Skeletal muscle tissue (tissue), 4 donors: ENCODE results near the gene B3GNT9. TPM values are rescaled to one million over a fixed set of nuclear protein-coding genes. Genes with fewer than 3 reads are reported as not detected.

Experiments
- H3K27ac ChIP-seq: one replicate; pipeline ENCODE4 v1.7.0; 2013; ENCODE audit warnings: mild to moderate bottlenecking, low read depth, low read length, inconsistent platforms
- H3K27me3 ChIP-seq, 3 donors: one replicate each; pipeline ENCODE4 v1.7.0; 2013; ENCODE audit warnings: low read length in 3 of 3; ENCODE audit not compliant: control insufficient read depth in 3 of 3, insufficient read depth in 3 of 3
- H3K36me3 ChIP-seq, 3 donors: one replicate each; pipeline ENCODE4 v1.7.0; 2013; ENCODE audit warnings: low read length in 3 of 3; ENCODE audit not compliant: control insufficient read depth in 3 of 3, insufficient read depth in 3 of 3
- H3K4me1 ChIP-seq, 3 donors: one replicate each; pipeline ENCODE4 v1.7.0; 2013; ENCODE audit warnings: low read length in 3 of 3, mild to moderate bottlenecking in 3 of 3; ENCODE audit not compliant: control insufficient read depth in 3 of 3, insufficient read depth in 3 of 3
- H3K4me3 ChIP-seq, 3 donors: one replicate each; pipeline ENCODE4 v1.7.0; 2013; ENCODE audit warnings: low read length in 3 of 3
- H3K9ac ChIP-seq, 3 donors: one replicate each; pipeline ENCODE4 v1.7.0; 2013; ENCODE audit warnings: low read length in 3 of 3, mild to moderate bottlenecking in 3 of 3, moderate library complexity in 2 of 3, low read depth in 1 of 3
- H3K9me3 ChIP-seq, 3 donors: one replicate each; pipeline ENCODE4 v1.7.0; 2013; ENCODE audit warnings: low read length in 3 of 3; ENCODE audit not compliant: control insufficient read depth in 3 of 3
- total RNA-seq: library from RNA; depleted of rRNA; stranded (reverse); fragments of >200 nt; gene quantifications from one replicate; pipeline ENCODE4 v1.2.3, GENCODE V29; 2014
- donor health status: Osteomylitis.

The B3GNT9 gene, protein sequence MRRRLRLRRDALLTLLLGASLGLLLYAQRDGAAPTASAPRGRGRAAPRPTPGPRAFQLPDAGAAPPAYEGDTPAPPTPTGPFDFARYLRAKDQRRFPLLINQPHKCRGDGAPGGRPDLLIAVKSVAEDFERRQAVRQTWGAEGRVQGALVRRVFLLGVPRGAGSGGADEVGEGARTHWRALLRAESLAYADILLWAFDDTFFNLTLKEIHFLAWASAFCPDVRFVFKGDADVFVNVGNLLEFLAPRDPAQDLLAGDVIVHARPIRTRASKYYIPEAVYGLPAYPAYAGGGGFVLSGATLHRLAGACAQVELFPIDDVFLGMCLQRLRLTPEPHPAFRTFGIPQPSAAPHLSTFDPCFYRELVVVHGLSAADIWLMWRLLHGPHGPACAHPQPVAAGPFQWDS
- 7.8 TPM for total RNA-seq

GRCh38 chr16:67150833-67151396 lies at the start of gene B3GNT9:
Gene B3GNT9 (minus strand): TSS chr16:67150998. CDS start chr16:67150485, 513 bp downstream.
- peak within 1 kb of the TSS; percentile 61 to 68 (median 64) for H3K9ac ChIP-seq
- H3K4me3 ChIP-seq, result peak within 1 kb of the TSS; percentile 65 to 74 (median 67)
- H3K36me3 ChIP-seq, result peaks cover 28 to 34% (median 30%) of the 10 kb centered on the region in 3 donors
- no peaks in the 10 kb centered on the region for H3K9me3 ChIP-seq
- peaks cover 9 to 15% (median 14%) of the 10 kb centered on the region in 3 donors for H3K4me1 ChIP-seq
- peaks cover 0 to 21% (median 20%) of the 10 kb centered on the region in 3 donors for H3K27me3 ChIP-seq
- H3K27ac ChIP-seq, result peak within 1 kb of the TSS; percentile 68

- Histone ChIP-seq H3K27me3 (no peaks in the 10 kb centered on the region), H3K9me3 (no peaks in the 10 kb centered on the region), H3K9ac (no peak overlapping the region), H3K4me1 (peaks cover 9 to 16% (median 10%) of the 10 kb centered on the region in 3 donors), H3K27ac (no peak overlapping the region), H3K36me3 (peaks cover 36 to 44% (median 37%) of the 10 kb centered on the region in 3 donors), H3K4me3 (no peak overlapping the region)
Observed at GRCh38 chr16:67200491-67200890, 49.7 kb upstream of the B3GNT9 start.

- Histone ChIP-seq H3K27me3 (no peaks in the 10 kb centered on the region), H3K36me3 (peaks cover 43 to 50% (median 44%) of the 10 kb centered on the region in 3 donors), H3K27ac (no peak overlapping the region), H3K4me1 (peaks cover 9 to 16% (median 10%) of the 10 kb centered on the region in 3 donors), H3K9ac (no peak overlapping the region), H3K9me3 (no peaks in the 10 kb centered on the region), H3K4me3 (no peak overlapping the region)
Observed at GRCh38 chr16:67199808-67200198, 49.0 kb upstream of the B3GNT9 start.

GRCh38 chr16:67199011-67199807 lies 48.4 kb upstream of the B3GNT9 start, which contains the start of gene ELMO3:
Gene ELMO3 (plus strand): TSS chr16:67199131. CDS start chr16:67199327, 196 bp downstream.
- H3K4me1 ChIP-seq, result peaks cover 9 to 16% (median 10%) of the 10 kb centered on the region in 3 donors
- H3K9ac ChIP-seq, result peak within 1 kb of the TSS in 1 of 3 donors; percentile 8
- H3K9me3 ChIP-seq, result no peaks in the 10 kb centered on the region
- H3K27me3 ChIP-seq, result no peaks in the 10 kb centered on the region
- H3K27ac ChIP-seq, result no peak within 1 kb of the TSS
- no peak within 1 kb of the TSS for H3K4me3 ChIP-seq
- H3K36me3 ChIP-seq, result peaks cover 47 to 56% (median 49%) of the 10 kb centered on the region in 3 donors

DNA sequence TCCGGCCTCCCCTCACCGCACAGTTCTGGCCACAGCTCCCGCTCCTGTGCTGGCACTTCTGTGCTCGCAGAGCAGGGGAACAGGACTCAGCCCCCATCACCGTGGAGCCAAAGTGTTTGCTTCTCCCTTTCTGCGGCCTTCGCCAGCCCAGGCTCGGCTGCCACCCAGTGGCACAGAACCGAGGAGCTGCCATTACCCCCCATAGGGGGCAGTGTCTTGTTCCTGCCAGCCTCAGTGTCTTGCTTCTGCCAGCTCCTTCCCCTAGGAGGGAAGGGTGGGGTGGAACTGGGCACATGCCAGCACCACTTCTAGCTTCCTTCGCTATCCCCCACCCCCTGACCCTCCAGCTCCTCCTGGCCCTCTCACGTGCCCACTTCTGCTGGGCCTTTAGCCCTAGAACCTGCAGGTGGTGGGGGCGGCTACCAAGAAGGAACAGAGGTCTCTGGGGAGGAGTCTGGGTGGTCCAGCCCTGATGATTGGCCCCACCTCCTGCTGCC lies 47.5 kb upstream of the B3GNT9 start:
- H3K36me3 ChIP-seq, result peaks cover 49 to 53% (median 50%) of the 10 kb centered on the region in 3 donors
- H3K9ac ChIP-seq, result peak overlapping the region in 1 of 3 donors; percentile 8
- no peak overlapping the region for H3K27ac ChIP-seq
- no peaks in the 10 kb centered on the region for H3K9me3 ChIP-seq
- peaks cover 18 to 23% (median 18%) of the 10 kb centered on the region in 3 donors for H3K4me1 ChIP-seq
- H3K27me3 ChIP-seq, result no peaks in the 10 kb centered on the region
- no peak overlapping the region for H3K4me3 ChIP-seq

- no peaks in the 10 kb centered on the region for H3K27me3 ChIP-seq
- no peaks in the 10 kb centered on the region for H3K9me3 ChIP-seq
- H3K36me3 ChIP-seq, result peaks cover 49 to 56% (median 52%) of the 10 kb centered on the region in 3 donors
- H3K27ac ChIP-seq, result no peak overlapping the region
- H3K9ac ChIP-seq, result peak overlapping the region in 1 of 3 donors; percentile 8
- H3K4me3 ChIP-seq, result no peak overlapping the region
- peaks cover 24 to 29% (median 24%) of the 10 kb centered on the region in 3 donors for H3K4me1 ChIP-seq
Observed at GRCh38 chr16:67197704-67198103, 46.9 kb upstream of the B3GNT9 start.

DNA sequence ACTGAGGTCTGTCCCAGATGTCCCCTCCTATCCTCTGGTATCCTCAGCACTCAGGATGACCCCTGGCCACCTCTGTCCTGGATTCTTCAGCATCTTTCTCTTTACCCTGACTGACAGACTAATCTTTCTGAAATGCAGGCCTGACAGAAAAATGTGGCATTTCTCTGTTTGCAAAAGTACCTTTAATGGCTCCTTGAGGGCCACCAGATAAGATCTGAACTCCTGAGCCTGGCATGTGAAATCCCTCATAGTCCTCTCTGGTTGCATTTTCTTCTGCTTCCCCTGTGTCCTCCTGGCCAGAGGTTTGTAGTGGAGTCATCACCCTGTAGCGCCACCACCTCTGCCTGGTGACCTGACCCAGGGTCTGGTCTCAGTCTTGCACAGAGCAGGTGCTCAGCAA lies 46.1 kb upstream of the B3GNT9 start:
- Histone ChIP-seq H3K9me3 (no peaks in the 10 kb centered on the region), H3K36me3 (peaks cover 49 to 52% (median 51%) of the 10 kb centered on the region in 3 donors), H3K4me3 (no peak overlapping the region), H3K27me3 (no peaks in the 10 kb centered on the region), H3K9ac (peak overlapping the region in 1 of 3 donors; percentile 45), H3K4me1 (peaks cover 27 to 34% (median 29%) of the 10 kb centered on the region in 3 donors), H3K27ac (no peak overlapping the region)

- Histone ChIP-seq H3K4me1 (peaks cover 34 to 41% (median 35%) of the 10 kb centered on the region in 3 donors), H3K27ac (no peak overlapping the region), H3K36me3 (peaks cover 44 to 48% (median 47%) of the 10 kb centered on the region in 3 donors), H3K9ac (no peak overlapping the region), H3K4me3 (no peak overlapping the region), H3K27me3 (no peaks in the 10 kb centered on the region), H3K9me3 (no peaks in the 10 kb centered on the region)
Observed at GRCh38 chr16:67195676-67196075, 44.9 kb upstream of the B3GNT9 start.

DNA sequence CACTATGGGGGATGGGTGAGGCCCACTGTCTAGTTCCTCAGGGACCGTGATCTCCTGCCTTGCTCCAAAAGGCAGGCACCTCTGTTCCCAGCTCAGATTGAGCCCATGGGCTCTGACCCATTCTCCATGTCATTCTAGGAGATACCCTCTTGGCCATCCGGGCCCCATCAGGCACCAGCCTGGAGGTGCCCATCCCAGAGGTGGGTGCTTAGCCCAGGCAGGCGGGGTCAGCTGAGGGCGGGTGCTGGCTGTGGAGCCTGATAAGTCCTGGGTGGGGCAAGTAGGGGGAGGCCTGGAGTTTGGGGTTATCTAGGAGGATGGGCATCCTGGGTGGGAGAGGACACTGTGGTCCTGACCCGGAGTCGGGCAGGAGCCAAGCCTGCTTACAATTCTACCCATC lies 43.5 kb upstream of the B3GNT9 start:
- Histone ChIP-seq H3K9me3 (no peaks in the 10 kb centered on the region), H3K36me3 (peaks cover 44 to 48% (median 47%) of the 10 kb centered on the region in 3 donors), H3K4me1 (peaks cover 34 to 41% (median 35%) of the 10 kb centered on the region in 3 donors), H3K27me3 (no peaks in the 10 kb centered on the region), H3K9ac (peak overlapping the region in 1 of 3 donors; percentile 94), H3K27ac (no peak overlapping the region), H3K4me3 (no peak overlapping the region)
